ENCODE results near the gene FSD1.

Gene FSD1

GRCh38 chr19:4365791-4366665 lies 61.6 kb downstream of the FSD1 start:
- no peak for DNase-seq (ENCODE audit: low spot score)

GRCh38 chr19:4366666-4367335 lies 62.4 kb downstream of the FSD1 start:
- no peak for DNase-seq (ENCODE audit: low spot score)

- no peak for DNase-seq (ENCODE audit: low spot score)
Measured at GRCh38 chr19:4367336-4367723, 62.9 kb downstream of the FSD1 start.

- DNase-seq (ENCODE audit: low spot score), result no peak
Measured at GRCh38 chr19:4367781-4368127, 63.4 kb downstream of the FSD1 start.

- no peak for DNase-seq (ENCODE audit: low spot score)
Measured at GRCh38 chr19:4368128-4368820, 63.9 kb downstream of the FSD1 start.

- DNase-seq (ENCODE audit: low spot score), result no peak
Measured at GRCh38 chr19:4369109-4369887, 64.9 kb downstream of the FSD1 start.

GRCh38 chr19:4369888-4370260 lies 65.5 kb downstream of the FSD1 start:
- no peak for DNase-seq (ENCODE audit: low spot score)

GRCh38 chr19:4370418-4371041 lies 66.1 kb downstream of the FSD1 start:
- DNase-seq (ENCODE audit: low spot score), result no peak

GRCh38 chr19:4371247-4372164 lies 67.1 kb downstream of the FSD1 start:
- DNase-seq (ENCODE audit: low spot score), result no peak

GRCh38 chr19:4372165-4373012 lies 68.0 kb downstream of the FSD1 start:
- DNase-seq (ENCODE audit: low spot score), result no peak

GRCh38 chr19:4373013-4373367 lies 68.6 kb downstream of the FSD1 start:
- DNase-seq (ENCODE audit: low spot score), result no peak
